H1 (cell line): Measurements from ENCODE around the gene TMCC1. TPM values are rescaled to one million over a fixed set of nuclear protein-coding genes. Genes with fewer than 3 reads are reported as not detected.

ENCODE experiments used
- CTCF ChIA-PET: fragments of 300-600 bp; sonication (Branson Sonifier 250); formaldehyde crosslinking; loops from one replicate; lab custom pipeline; 2021; ENCODE audit not compliant: partially characterized antibody; lab: Charles Lee
- POLR2A ChIA-PET: fragments of 300-600 bp; sonication (Branson Sonifier 250); formaldehyde crosslinking; loops from one replicate; lab custom pipeline; 2021; ENCODE audit warnings: inconsistent platforms; ENCODE audit not compliant: partially characterized antibody; lab: Charles Lee
- DNase-seq, 2 experiments: peaks; one replicate each; pipeline versions ENCODE4 v3.0.0 to v3.0.0-alpha.2; 2010 to 2022; ENCODE audit warnings: low spot score in 2 of 2, low read depth in 1 of 2, mixed read lengths in 1 of 2
- FAIRE-seq: peaks from 2 replicates; lab custom pipeline; 2011; peaks lifted over from hg19 to GRCh38; lab: Jason Lieb, UNC
- H2AFZ ChIP-seq: 2 replicates; pipeline ENCODE4 v1.8.1; 2012; ENCODE audit warnings: low read length, inconsistent platforms
- H2AK5ac ChIP-seq: 2 replicates; pipeline ENCODE4 v1.6.1; 2013; ENCODE audit warnings: low read depth, low read length
- H2BK120ac ChIP-seq: replicated peaks from 2 replicates; pipeline ENCODE3; 2013; ENCODE audit warnings: low read depth, low read length, inconsistent platforms
- H2BK12ac ChIP-seq: 2 replicates; pipeline ENCODE4 v1.6.1; 2013; ENCODE audit warnings: low read depth, low read length
- H2BK15ac ChIP-seq: 2 replicates; pipeline ENCODE4 v1.6.1; 2013; ENCODE audit warnings: low read length
- H2BK20ac ChIP-seq: 2 replicates; pipeline ENCODE4 v1.6.1; 2013; ENCODE audit warnings: low read length
- H2BK5ac ChIP-seq: 2 replicates; pipeline ENCODE4 v1.6.1; 2013; ENCODE audit warnings: low read depth, low read length
- H3K14ac ChIP-seq: 2 replicates; pipeline ENCODE4 v1.6.1; 2013; ENCODE audit warnings: inconsistent platforms; ENCODE audit not compliant: insufficient read length
- H3K18ac ChIP-seq: 2 replicates; pipeline ENCODE4 v1.6.1; 2013; ENCODE audit warnings: low read length; ENCODE audit errors: extremely low read depth
- H3K23ac ChIP-seq: 2 replicates; pipeline ENCODE4 v1.6.1; 2013; ENCODE audit warnings: inconsistent platforms; ENCODE audit not compliant: insufficient read length
- H3K23me2 ChIP-seq: 2 replicates; pipeline ENCODE4 v1.6.1; 2013; ENCODE audit warnings: low read depth, low read length
- H3K27ac ChIP-seq: 2 replicates; pipeline ENCODE4 v1.6.1; 2011; ENCODE audit warnings: low read depth, low read length, inconsistent platforms
- H3K27me3 ChIP-seq, 4 experiments: replicated peaks in 1 of 4; 1 replicate in 1 of 4; 2 replicates in 3 of 4; pipeline versions ENCODE4 v1.6.1 to v1.8.1; 2011 to 2013; ENCODE audit warnings: low read length in 3 of 4, mild to moderate bottlenecking in 3 of 4, inconsistent platforms in 2 of 4, mixed read lengths in 2 of 4, moderate library complexity in 1 of 4; ENCODE audit not compliant: control insufficient read depth in 3 of 4, insufficient read depth in 3 of 4; ENCODE audit errors: extremely low read depth in 1 of 4
- H3K36me3 ChIP-seq, 4 experiments: 2 replicates each; pipeline versions ENCODE4 v1.6.1 to v1.8.1; 2011 to 2013; ENCODE audit warnings: mild to moderate bottlenecking in 4 of 4, low read length in 3 of 4, moderate library complexity in 2 of 4, control low read depth in 1 of 4, inconsistent platforms in 1 of 4; ENCODE audit not compliant: insufficient read depth in 4 of 4, control insufficient read depth in 2 of 4
- H3K4ac ChIP-seq: replicated peaks from 2 replicates; pipeline ENCODE3; 2013; ENCODE audit warnings: low read length, low read depth, mixed read lengths, inconsistent platforms; ENCODE audit not compliant: insufficient read length
- H3K4me1 ChIP-seq, 4 experiments: replicated peaks in 1 of 4; 1 replicate in 1 of 4; 2 replicates in 3 of 4; pipeline versions ENCODE4 v1.6.1 to v1.8.1; 2011 to 2013; ENCODE audit warnings: low read length in 3 of 4, inconsistent platforms in 2 of 4, mixed read lengths in 1 of 4; ENCODE audit not compliant: insufficient read depth in 4 of 4, control insufficient read depth in 3 of 4
- H3K4me2 ChIP-seq, 2 experiments: 2 replicates each; pipeline versions ENCODE4 v1.6.1 to v1.8.1; 2011 to 2013; ENCODE audit warnings: low read depth in 2 of 2, low read length in 2 of 2, control low read depth in 1 of 2, inconsistent platforms in 1 of 2, mild to moderate bottlenecking in 1 of 2; ENCODE audit not compliant: insufficient read depth in 1 of 2
- H3K4me3 ChIP-seq, 4 experiments: fragments of 200-600, 300-600 bp in 1 of 4; sonication (generic), shearing (Covaris generic), sonication (Bioruptor Twin) in 1 of 4; 2 replicates each; pipeline versions ENCODE4 v1.5.1 to v1.8.1; 2011 to 2016; ENCODE audit warnings: low read length in 4 of 4, low read depth in 3 of 4, control low read depth in 2 of 4, inconsistent platforms in 2 of 4, mild to moderate bottlenecking in 2 of 4, mixed read lengths in 1 of 4, moderate library complexity in 1 of 4; ENCODE audit not compliant: insufficient read depth in 2 of 4; ENCODE audit errors: extremely low read depth in 1 of 4
- H3K56ac ChIP-seq: replicated peaks from 2 replicates; pipeline ENCODE3; 2013; ENCODE audit warnings: low read depth, mild to moderate bottlenecking, mixed read lengths, low read length, inconsistent platforms; ENCODE audit not compliant: insufficient read length
- H3K79me1 ChIP-seq: 2 replicates; pipeline ENCODE4 v1.6.1; 2013; ENCODE audit warnings: low read depth, low read length, control low read depth
- H3K79me2 ChIP-seq, 2 experiments: 2 replicates each; pipeline versions ENCODE4 v1.6.1 to v1.8.1; 2012 to 2013; ENCODE audit warnings: low read length in 2 of 2, mild to moderate bottlenecking in 2 of 2, inconsistent platforms in 1 of 2; ENCODE audit not compliant: insufficient read depth in 2 of 2, control insufficient read depth in 1 of 2
- H3K9ac ChIP-seq, 4 experiments: replicated peaks in 1 of 4; 1 replicate in 1 of 4; 2 replicates in 3 of 4; pipeline versions ENCODE4 v1.6.1 to v1.8.1; 2011 to 2013; ENCODE audit warnings: low read depth in 3 of 4, low read length in 3 of 4, control low read depth in 2 of 4, mild to moderate bottlenecking in 2 of 4, moderate library complexity in 2 of 4, inconsistent platforms in 1 of 4; ENCODE audit errors: extremely low read depth in 1 of 4
- H3K9me3 ChIP-seq, 2 experiments: 2 replicates each; pipeline versions ENCODE4 v1.6.1 to v1.8.1; 2012 to 2013; ENCODE audit warnings: mild to moderate bottlenecking in 2 of 2, moderate library complexity in 2 of 2, control low read depth in 1 of 2, inconsistent platforms in 1 of 2, low read depth in 1 of 2, low read length in 1 of 2, mixed read lengths in 1 of 2; ENCODE audit not compliant: insufficient read depth in 2 of 2
- H4K20me1 ChIP-seq, 2 experiments: replicated peaks in 1 of 2; 2 replicates each; pipeline versions ENCODE3 to v1.8.1; 2011 to 2013; ENCODE audit warnings: inconsistent platforms in 2 of 2, low read length in 2 of 2, mild to moderate bottlenecking in 1 of 2; ENCODE audit not compliant: insufficient read depth in 2 of 2, control insufficient read depth in 1 of 2
- H4K5ac ChIP-seq: 2 replicates; pipeline ENCODE4 v1.6.1; 2013; ENCODE audit warnings: low read length, low read depth, mixed read lengths, inconsistent platforms; ENCODE audit not compliant: insufficient read length
- H4K8ac ChIP-seq: 2 replicates; pipeline ENCODE4 v1.8.0; 2013; ENCODE audit warnings: mild to moderate bottlenecking, moderate library complexity, low read length, inconsistent platforms; ENCODE audit not compliant: insufficient read depth; ENCODE audit errors: extremely low read depth
- H4K91ac ChIP-seq: replicated peaks from 2 replicates; pipeline ENCODE3; 2013; ENCODE audit warnings: low read length, mixed read lengths, inconsistent platforms; ENCODE audit not compliant: insufficient read length
- BACH1 ChIP-seq: IDR thresholded peaks from 2 replicates; pipeline ENCODE4 v1.6.1; 2012; ENCODE audit warnings: low read length, improper control_type of control experiment
- BRCA1 ChIP-seq: IDR thresholded peaks from 2 replicates; pipeline ENCODE4 v1.6.1; 2012; ENCODE audit warnings: low read depth, low read length, improper control_type of control experiment
- CHD2 ChIP-seq: IDR thresholded peaks from 2 replicates; pipeline ENCODE4 v1.6.1; 2012; ENCODE audit warnings: low read length, improper control_type of control experiment
- RAD21 ChIP-seq, 2 experiments: IDR thresholded peaks in 1 of 2; conservative IDR thresholded peaks in 1 of 2; 2 replicates each; pipeline ENCODE4 v1.6.1; 2011; ENCODE audit warnings: low read depth in 2 of 2, low read length in 2 of 2, improper control_type of control experiment in 1 of 2, inconsistent platforms in 1 of 2, mild to moderate bottlenecking in 1 of 2, moderate library complexity in 1 of 2
- SIN3A ChIP-seq, 2 experiments: IDR thresholded peaks in 1 of 2; conservative IDR thresholded peaks in 1 of 2; 2 replicates each; pipeline ENCODE4 v1.6.1; 2011 to 2012; ENCODE audit warnings: low read length in 2 of 2, improper control_type of control experiment in 1 of 2, low read depth in 1 of 2, mild to moderate bottlenecking in 1 of 2
- TAF1 ChIP-seq: IDR thresholded peaks from 2 replicates; pipeline ENCODE4 v1.6.1; 2011; ENCODE audit warnings: mild to moderate bottlenecking, low read depth, low read length
- WGBS, 2 experiments: shearing (Covaris generic) in 1 of 2; methylation state at CpG; one replicate each; pipeline versions ENCODE4 v1.1.6 to v1.1.7; 2013 to 2015; ENCODE audit warnings: low lambda C conversion rate in 2 of 2, mixed read lengths in 2 of 2, inconsistent platforms in 1 of 2, low coverage in 1 of 2, missing lambda C conversion rate in 1 of 2; ENCODE audit not compliant: insufficient replicate concordance in 2 of 2, insufficient coverage in 1 of 2, insufficient read length in 1 of 2; ENCODE audit errors: extremely low coverage in 1 of 2, missing lambda C conversion rate in 1 of 2; 5-methylcytosine and 5-hydroxymethylcytosine counted together
- polyA plus RNA-seq, 7 experiments: library from polyadenylated mRNA; depleted of rRNA in 3 of 7; stranded (reverse) in 5 of 7; unstranded in 2 of 7; fragments of >200 nt in 5 of 7; fragments of 200-250 nt in 2 of 7; gene quantifications; 1 replicate in 5 of 7; 2 replicates in 1 of 7; 4 replicates in 1 of 7; pipeline versions ENCODE4 v1.2.1 to v1.2.3, GENCODE V29; 2011 to 2013; ENCODE audit warnings: missing spikeins in 2 of 7, mixed read lengths in 2 of 7
- total RNA-seq: library from RNA; stranded (reverse); fragmentation: NEBNext Ultra II Directional; extraction: Animal tissue kit (Norgen Biotek cat#: 25700); gene quantifications from 2 replicates; pipeline ENCODE4 v1.2.1, GENCODE V29; 2021
- TF ChIP-seq, protein P1 (sequence below): IDR thresholded peaks from 2 replicates; pipeline ENCODE4 v1.6.1; 2012; ENCODE audit warnings: low read length, inconsistent platforms
- TF ChIP-seq, protein P2 (sequence below): IDR thresholded peaks from 2 replicates; pipeline ENCODE4 v1.6.1; 2011; ENCODE audit warnings: low read depth, mild to moderate bottlenecking, low read length; ENCODE audit not compliant: insufficient read depth

TMCC1 gene
- total and polyA plus RNA-seq, 2 of the 8 experiments (the other 6 are each of a cell fraction or from before 2014, with no cell fraction given): 10.4 to 27.1 TPM

DNA sequence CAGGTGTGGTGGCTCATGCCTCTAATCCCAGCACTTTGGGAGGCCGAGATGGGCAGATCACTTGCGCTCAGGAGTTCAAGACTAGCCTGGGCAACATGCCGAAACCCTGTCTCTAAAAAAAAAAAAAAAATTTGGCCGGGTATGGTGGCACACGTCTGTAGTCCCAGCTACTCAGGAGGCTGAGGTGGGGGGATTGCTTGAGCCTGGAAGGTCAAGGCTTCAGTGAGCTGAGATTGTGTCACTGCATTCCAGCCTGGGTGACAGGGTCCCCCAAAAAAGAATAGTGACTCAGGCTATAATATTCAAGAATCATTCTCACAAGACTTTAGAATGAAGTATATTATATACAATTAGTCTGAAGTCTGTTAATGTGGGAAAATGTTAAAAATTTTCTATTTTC lies 216.5 kb downstream of the TMCC1 start:
- Histone ChIP-seq H4K91ac (no peak overlapping the region), H2BK120ac (no peak overlapping the region), H3K9ac (no peak overlapping the region), H2BK20ac (no peak overlapping the region), H3K36me3 (no peaks in the 10 kb centered on the region), H3K14ac (no peak overlapping the region), H3K4me2 (no peak overlapping the region), H3K23ac (no peak overlapping the region), H3K79me1 (no peaks in the 10 kb centered on the region; the same call in 1 of the 2 replicates), H2AK5ac (no peak overlapping the region), H4K8ac (no peak overlapping the region), H2AFZ (no peak overlapping the region), H3K27ac (no peak overlapping the region), H2BK15ac (no peak overlapping the region), H2BK12ac (no peak overlapping the region), H3K27me3 (no peaks in the 10 kb centered on the region), H4K20me1 (no peaks in the 10 kb centered on the region), H3K4me3 (no peak overlapping the region), H4K5ac (no peak overlapping the region), H3K4me1 (peaks cover 0 to 3% (median under 1%) of the 10 kb centered on the region in 4 experiments; a peak in 2 of 7 replicates), H3K18ac (no peak overlapping the region), H2BK5ac (no peak overlapping the region), H3K79me2 (no peaks in the 10 kb centered on the region; a peak in 1 of 4 replicates), H3K9me3 (no peaks in the 10 kb centered on the region), H3K56ac (no peak overlapping the region), H3K23me2 (no peaks in the 10 kb centered on the region), H3K4ac (no peak overlapping the region)
- WGBS, 2 experiments: 86% methylated on average over 5 of the region's 5 CpGs; no CpG with 5 or more reads in 1 of the 2 experiments
- TF ChIP-seq, protein P1, sequence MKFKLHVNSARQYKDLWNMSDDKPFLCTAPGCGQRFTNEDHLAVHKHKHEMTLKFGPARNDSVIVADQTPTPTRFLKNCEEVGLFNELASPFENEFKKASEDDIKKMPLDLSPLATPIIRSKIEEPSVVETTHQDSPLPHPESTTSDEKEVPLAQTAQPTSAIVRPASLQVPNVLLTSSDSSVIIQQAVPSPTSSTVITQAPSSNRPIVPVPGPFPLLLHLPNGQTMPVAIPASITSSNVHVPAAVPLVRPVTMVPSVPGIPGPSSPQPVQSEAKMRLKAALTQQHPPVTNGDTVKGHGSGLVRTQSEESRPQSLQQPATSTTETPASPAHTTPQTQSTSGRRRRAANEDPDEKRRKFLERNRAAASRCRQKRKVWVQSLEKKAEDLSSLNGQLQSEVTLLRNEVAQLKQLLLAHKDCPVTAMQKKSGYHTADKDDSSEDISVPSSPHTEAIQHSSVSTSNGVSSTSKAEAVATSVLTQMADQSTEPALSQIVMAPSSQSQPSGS: no peak
- TF ChIP-seq TAF1 (no peak), RAD21 (IDR thresholded peaks at IDR 0.05 in 1 of 2, conservative IDR thresholded peaks at IDR 0.05 in 1 of 2; ENCODE audit: low read depth in 2 of 2, low read length in 2 of 2) (no peak), BRCA1 (no peak), BACH1 (no peak), SIN3A (conservative IDR thresholded peaks at IDR 0.05 in 1 of 2, IDR thresholded peaks at IDR 0.05 in 1 of 2; ENCODE audit: low read depth in 1 of 2, low read length in 2 of 2) (no peak), CHD2 (no peak)
- TF ChIP-seq, protein P2, sequence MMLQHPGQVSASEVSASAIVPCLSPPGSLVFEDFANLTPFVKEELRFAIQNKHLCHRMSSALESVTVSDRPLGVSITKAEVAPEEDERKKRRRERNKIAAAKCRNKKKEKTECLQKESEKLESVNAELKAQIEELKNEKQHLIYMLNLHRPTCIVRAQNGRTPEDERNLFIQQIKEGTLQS: no peak
- DNase-seq (no peak), FAIRE-seq (no peak)
- ChIA-PET POLR2A (interaction anchor here (1.2 kb wide), 1 partner anchor 13 kb away, joined by 3 read pairs; no protein-coding TSS in a partner anchor), CTCF (interaction anchor here (0.6 to 1.3 kb wide), 5 partner anchors 8 to 152 kb away, joined by 3 to 6 read pairs (median 5); no protein-coding TSS in a partner anchor)
